HepG2 (cell line): ENCODE results near the gene VAMP3. TPM values are rescaled to one million over a fixed set of nuclear protein-coding genes. Genes with fewer than 3 reads are reported as not detected.

ENCODE experiments used
- ATAC-seq: fragments of 200-7000 bp; cut with Tn5 transposase; 3 replicates; pipeline ENCODE4 v1.9.1; 2020; ENCODE audit warnings: mild to moderate bottlenecking, moderate library complexity
- BruUV-seq: library from RNA; stranded (reverse); fragments of 400-500 nt; replicated peaks from 2 replicates; lab custom pipeline; 2021; lab: Mats Ljungman, UMichigan
- CTCF ChIA-PET: fragments of 300-600 bp; formaldehyde crosslinking; extraction: SDS; loops from one replicate; lab custom pipeline; 2021; ENCODE audit warnings: low total read pairs, inconsistent platforms, low intra/inter-chr PET ratio; lab: Yijun Ruan, JAX
- POLR2A ChIA-PET: fragments of 350-600 bp; sonication (Branson Sonifier 250); formaldehyde crosslinking; loops from one replicate; lab custom pipeline; 2020; ENCODE audit warnings: antibody characterized with exemption, inconsistent platforms; lab: Yijun Ruan, JAX
- DNase-seq: peaks from one replicate; pipeline ENCODE4 v3.0.0-alpha.2; 2015; ENCODE audit warnings: low spot score
- FAIRE-seq: peaks from 3 replicates; lab custom pipeline; 2011; peaks lifted over from hg19 to GRCh38; lab: Jason Lieb, UNC
- H2AFZ ChIP-seq: one replicate; pipeline ENCODE4 v1.6.1; 2011; ENCODE audit warnings: low read length, inconsistent platforms
- H3K27ac ChIP-seq: fragments of 300-600 bp; 3 replicates; pipeline ENCODE4 v1.8.0; 2011; ENCODE audit warnings: mixed run types, mild to moderate bottlenecking, mixed read lengths, low read length, inconsistent platforms; ENCODE audit not compliant: insufficient read depth; ENCODE audit errors: extremely low read length
- H3K27me3 ChIP-seq, 2 experiments: fragments of 200-600 bp in 1 of 2; 2 replicates in 1 of 2; 3 replicates in 1 of 2; pipeline versions ENCODE4 v1.6.0 to v1.8.0; 2011; ENCODE audit warnings: low read length in 2 of 2, mild to moderate bottlenecking in 2 of 2, moderate library complexity in 2 of 2, inconsistent platforms in 1 of 2; ENCODE audit not compliant: insufficient read depth in 2 of 2, control insufficient read depth in 1 of 2
- H3K36me3 ChIP-seq, 2 experiments: fragments of 200-600 bp in 1 of 2; replicated peaks in 1 of 2; 2 replicates in 1 of 2; 3 replicates in 1 of 2; pipeline versions ENCODE4 v1.5.1 to v1.8.0; 2011; ENCODE audit warnings: low read length in 2 of 2, inconsistent platforms in 1 of 2; ENCODE audit not compliant: insufficient read depth in 2 of 2, control insufficient read depth in 1 of 2
- H3K4me1 ChIP-seq: 2 replicates; pipeline ENCODE4 v1.5.1; 2012; ENCODE audit warnings: low read length, inconsistent platforms; ENCODE audit not compliant: insufficient read depth
- H3K4me2 ChIP-seq: 2 replicates; pipeline ENCODE4 v1.6.0; 2011; ENCODE audit warnings: low read depth, low read length, inconsistent platforms
- H3K4me3 ChIP-seq, 3 experiments: fragments of 200-600 bp in 1 of 3; sonication (generic), shearing (Covaris generic) in 1 of 3; replicated peaks in 1 of 3; 2 replicates each; pipeline ENCODE4 v1.5.1; 2011 to 2016; ENCODE audit warnings: low read length in 3 of 3, inconsistent platforms in 2 of 3, low read depth in 2 of 3, mild to moderate bottlenecking in 2 of 3, control low read depth in 1 of 3, mixed read lengths in 1 of 3; ENCODE audit not compliant: insufficient read depth in 1 of 3
- H3K79me2 ChIP-seq: one replicate; pipeline ENCODE4 v1.6.1; 2011; ENCODE audit warnings: low read length, inconsistent platforms; ENCODE audit not compliant: insufficient read depth
- H3K9ac ChIP-seq: 2 replicates; pipeline ENCODE4 v1.6.0; 2011; ENCODE audit warnings: mild to moderate bottlenecking, low read depth, low read length, inconsistent platforms; ENCODE audit not compliant: insufficient read depth
- H3K9me3 ChIP-seq: 2 replicates; pipeline ENCODE4 v1.5.1; 2012; ENCODE audit warnings: mild to moderate bottlenecking, low read length
- H4K20me1 ChIP-seq: 2 replicates; pipeline ENCODE4 v1.6.0; 2011; ENCODE audit warnings: inconsistent platforms, mild to moderate bottlenecking, low read length, moderate library complexity; ENCODE audit not compliant: insufficient read depth
- KLF6 ChIP-seq: IDR thresholded peaks from 2 replicates; pipeline ENCODE4 v1.8.0; 2016; ENCODE audit warnings: missing biosample characterization, missing genetic modification reagents
- NFIB ChIP-seq: sonication (generic); formaldehyde crosslinking; IDR thresholded peaks from 2 replicates; pipeline ENCODE4 v1.9.0; 2021; ENCODE audit warnings: missing genetic modification reagents, mild to moderate bottlenecking, borderline replicate concordance
- NFYC ChIP-seq: IDR thresholded peaks from 2 replicates; pipeline ENCODE4 v1.6.1; 2016; ENCODE audit warnings: missing genetic modification reagents, missing compliant biosample characterization
- SYNCRIP ChIP-seq: fragments of 200-400 bp; formaldehyde crosslinking; IDR thresholded peaks from 2 replicates; pipeline ENCODE4 v1.6.1; 2018; ENCODE audit warnings: mild to moderate bottlenecking, low read depth, low read length; ENCODE audit not compliant: insufficient read depth
- TOPORS ChIP-seq: sonication (generic); formaldehyde crosslinking; IDR thresholded peaks from 2 replicates; pipeline ENCODE4 v1.8.0; 2023; ENCODE audit warnings: mild to moderate bottlenecking, missing genetic modification reagents
- YEATS2 ChIP-seq: sonication (generic); formaldehyde crosslinking; IDR thresholded peaks from 2 replicates; pipeline ENCODE4 v1.4.0; 2020; ENCODE audit warnings: missing genetic modification reagents, borderline replicate concordance
- ZBTB3 ChIP-seq: sonication (generic); formaldehyde crosslinking; IDR thresholded peaks from 2 replicates; pipeline ENCODE4 v1.4.0; 2020; ENCODE audit warnings: low read depth, mild to moderate bottlenecking, moderate library complexity, missing genetic modification reagents, borderline replicate concordance
- ZNF546 ChIP-seq: sonication (generic); formaldehyde crosslinking; conservative IDR thresholded peaks from 2 replicates; pipeline ENCODE4 v1.8.1; 2023; ENCODE audit warnings: mild to moderate bottlenecking, missing genetic modification reagents
- ZNF547 ChIP-seq: sonication (generic); formaldehyde crosslinking; IDR thresholded peaks from 2 replicates; pipeline ENCODE4 v1.5.1; 2020; ENCODE audit warnings: mild to moderate bottlenecking, missing genetic modification reagents
- ZNF572 ChIP-seq: sonication (generic); formaldehyde crosslinking; IDR thresholded peaks from 2 replicates; pipeline ENCODE4 v1.5.1; 2020; ENCODE audit warnings: mild to moderate bottlenecking, missing genetic modification reagents
- ZNF749 ChIP-seq: sonication (generic); formaldehyde crosslinking; IDR thresholded peaks from 2 replicates; pipeline ENCODE4 v1.8.0; 2022; ENCODE audit warnings: mild to moderate bottlenecking, missing genetic modification reagents, moderate library complexity, borderline replicate concordance
- ZNF850 ChIP-seq: sonication (generic); formaldehyde crosslinking; conservative IDR thresholded peaks from 2 replicates; pipeline ENCODE4 v1.9.0; 2021; ENCODE audit warnings: mild to moderate bottlenecking, missing genetic modification reagents
- WGBS: methylation state at CpG from one replicate; pipeline ENCODE4 v1.1.6; 2017; ENCODE audit warnings: low lambda C conversion rate; 5-methylcytosine and 5-hydroxymethylcytosine counted together
- in situ Hi-C: cut with HindIII; loops from 2 replicates; pipeline ENCODE4 v1.10.0; 2017; ENCODE audit warnings: low pct_unique_long_range_greater_than_20kb; ENCODE audit not compliant: extremely low pct_ligation_motif_present
- intact Hi-C: fragments of 100-400 bp; cut with micrococcal nuclease; formaldehyde crosslinking; loops from one replicate; pipeline ENCODE4 v1.10.0; 2022; ENCODE audit not compliant: unreplicated experiment
- polyA plus RNA-seq, 8 experiments: library from polyadenylated mRNA; depleted of rRNA in 3 of 8; stranded (reverse) in 7 of 8; unstranded in 1 of 8; fragments of >200 nt; fragmentation: Illumina TruSeq in 4 of 8; extraction: Trizol in 4 of 8; gene quantifications; 2 replicates each; pipeline versions ENCODE4 v1.2.1 to v1.2.3, GENCODE V29; 2011 to 2016; ENCODE audit warnings: low read depth in 4 of 8, missing spikeins in 1 of 8, mixed read lengths in 1 of 8; ENCODE audit not compliant: insufficient read depth in 1 of 8
- total RNA-seq, 5 experiments: library from RNA; depleted of rRNA; stranded (reverse); fragments of >200 nt; fragmentation: Illumina TruSeq; extraction: Trizol; gene quantifications; 2 replicates each; pipeline ENCODE4 v1.2.3, GENCODE V29; 2016; ENCODE audit warnings: low read depth in 1 of 5
- TF ChIP-seq, protein P1 (sequence below): sonication (generic); formaldehyde crosslinking; conservative IDR thresholded peaks from 2 replicates; pipeline ENCODE4 v1.4.0; 2020; ENCODE audit warnings: missing genetic modification reagents
- TF ChIP-seq, protein P2 (sequence below): sonication (generic); formaldehyde crosslinking; IDR thresholded peaks from 2 replicates; pipeline ENCODE4 v1.8.1; 2023; ENCODE audit warnings: missing genetic modification reagents, mild to moderate bottlenecking, borderline replicate concordance
- TF ChIP-seq, protein P3 (sequence below): sonication (generic); formaldehyde crosslinking; IDR thresholded peaks from 2 replicates; pipeline ENCODE4 v1.9.0; 2022; ENCODE audit warnings: low read depth, missing genetic modification reagents

VAMP3 gene
- total and polyA plus RNA-seq, 2 of the 13 experiments (the other 11 are each of a cell fraction or from before 2014, with no cell fraction given), result 75.3 to 88.7 TPM

DNA sequence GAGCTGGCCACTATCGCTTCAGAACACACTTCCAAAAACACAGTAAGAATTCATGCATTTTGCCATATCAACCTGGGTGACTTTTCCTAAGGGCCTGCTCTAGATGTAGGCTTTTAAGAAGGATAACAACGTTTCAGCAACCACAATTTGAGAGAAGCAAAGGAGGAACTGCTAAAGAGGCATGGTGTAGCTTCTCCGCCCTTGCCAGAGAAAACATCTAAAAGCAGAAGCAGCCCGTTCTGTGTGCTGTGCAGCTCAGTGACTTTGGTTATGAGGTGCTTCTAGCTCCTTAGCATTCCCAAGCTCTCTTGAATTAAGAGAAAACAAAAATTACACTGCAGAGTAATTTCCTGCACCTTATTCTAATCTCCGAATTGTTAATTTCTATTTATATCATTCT lies 15.7 kb downstream of the VAMP3 start:
- H3K79me2 ChIP-seq, result no peaks in the 10 kb centered on the region
- no peak overlapping the region for H3K4me2 ChIP-seq
- intact Hi-C loops (no loop called here), in situ Hi-C loops (no loop called here)
- peaks cover 21% of the 10 kb centered on the region for H3K9me3 ChIP-seq
- ATAC-seq, result no peak
- H4K20me1 ChIP-seq, result no peaks in the 10 kb centered on the region
- BruUV-seq, result no TSS peak
- ChIA-PET CTCF (no interaction called here), POLR2A (no interaction called here)
- H2AFZ ChIP-seq, result no peak overlapping the region
- H3K36me3 ChIP-seq, result peaks cover 2 to 13% of the 10 kb centered on the region in 2 experiments; a peak in 2 of 5 replicates
- no peak for TF ChIP-seq ZNF572
- no peak overlapping the region for H3K27ac ChIP-seq
- no peaks in the 10 kb centered on the region for H3K27me3 ChIP-seq
- DNase-seq, result no peak
- 81% methylated on average over 5 of the region's 5 CpGs for WGBS
- no peak overlapping the region for H3K9ac ChIP-seq
- FAIRE-seq, result no peak
- H3K4me3 ChIP-seq, result no peak overlapping the region
- peaks cover 17% of the 10 kb centered on the region for H3K4me1 ChIP-seq

DNA sequence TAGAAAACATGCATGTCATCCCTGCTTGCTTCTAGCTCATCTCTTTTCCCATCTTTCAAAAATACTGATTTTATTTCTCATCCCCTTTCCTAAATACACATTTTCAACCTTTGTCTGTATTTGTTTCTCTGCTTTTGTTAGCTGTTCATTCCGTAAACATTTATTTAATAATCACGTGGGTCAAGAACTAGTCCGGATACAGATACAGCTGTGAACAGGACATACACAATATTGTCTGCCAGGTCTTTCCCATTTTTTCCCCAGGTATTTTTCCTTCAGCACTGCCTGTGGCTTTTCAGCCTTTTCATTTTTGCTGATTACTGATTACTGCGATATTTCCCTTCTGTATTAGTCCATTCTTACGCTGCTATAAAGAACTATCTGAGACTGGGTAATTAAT lies 18.7 kb downstream of the VAMP3 start:
- Histone ChIP-seq H4K20me1 (no peaks in the 10 kb centered on the region), H3K36me3 (peaks cover 2 to 13% of the 10 kb centered on the region in 2 experiments; a peak in 2 of 5 replicates), H3K9ac (no peak overlapping the region), H3K9me3 (peaks cover 21% of the 10 kb centered on the region), H3K27me3 (no peaks in the 10 kb centered on the region), H3K4me2 (no peak overlapping the region), H2AFZ (no peak overlapping the region), H3K4me3 (no peak overlapping the region), H3K4me1 (peaks cover 4% of the 10 kb centered on the region; the same call in 1 of the 2 replicates), H3K79me2 (no peaks in the 10 kb centered on the region), H3K27ac (no peak overlapping the region)
- POLR2A ChIA-PET, result no interaction called here
- CTCF ChIA-PET, result no interaction called here
- no peak for DNase-seq
- WGBS, result 66% methylated on average over 5 of the region's 5 CpGs
- BruUV-seq, result no TSS peak
- intact Hi-C loops (no loop called here), in situ Hi-C loops (no loop called here)
- FAIRE-seq, result no peak
- no peak for ATAC-seq
- TF ChIP-seq ZNF749 (CRISPR knock-in tag) (no peak), ZNF546 (no peak), KLF6 (CRISPR knock-in tag) (no peak), TOPORS (no peak), NFIB (CRISPR knock-in tag) (no peak), SYNCRIP (no peak), ZNF547 (CRISPR knock-in tag) (no peak), NFYC (CRISPR knock-in tag) (no peak), ZNF850 (CRISPR knock-in tag) (no peak), ZBTB3 (CRISPR knock-in tag) (no peak), YEATS2 (CRISPR knock-in tag) (no peak)
- TF ChIP-seq, protein P1, sequence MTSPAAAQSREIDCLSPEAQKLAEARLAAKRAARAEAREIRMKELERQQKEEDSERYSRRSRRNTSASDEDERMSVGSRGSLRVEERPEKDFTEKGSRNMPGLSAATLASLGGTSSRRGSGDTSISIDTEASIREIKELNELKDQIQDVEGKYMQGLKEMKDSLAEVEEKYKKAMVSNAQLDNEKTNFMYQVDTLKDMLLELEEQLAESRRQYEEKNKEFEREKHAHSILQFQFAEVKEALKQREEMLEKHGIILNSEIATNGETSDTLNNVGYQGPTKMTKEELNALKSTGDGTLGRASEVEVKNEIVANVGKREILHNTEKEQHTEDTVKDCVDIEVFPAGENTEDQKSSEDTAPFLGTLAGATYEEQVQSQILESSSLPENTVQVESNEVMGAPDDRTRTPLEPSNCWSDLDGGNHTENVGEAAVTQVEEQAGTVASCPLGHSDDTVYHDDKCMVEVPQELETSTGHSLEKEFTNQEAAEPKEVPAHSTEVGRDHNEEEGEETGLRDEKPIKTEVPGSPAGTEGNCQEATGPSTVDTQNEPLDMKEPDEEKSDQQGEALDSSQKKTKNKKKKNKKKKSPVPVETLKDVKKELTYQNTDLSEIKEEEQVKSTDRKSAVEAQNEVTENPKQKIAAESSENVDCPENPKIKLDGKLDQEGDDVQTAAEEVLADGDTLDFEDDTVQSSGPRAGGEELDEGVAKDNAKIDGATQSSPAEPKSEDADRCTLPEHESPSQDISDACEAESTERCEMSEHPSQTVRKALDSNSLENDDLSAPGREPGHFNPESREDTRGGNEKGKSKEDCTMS (CRISPR knock-in tag), result no peak
- TF ChIP-seq, protein P2, sequence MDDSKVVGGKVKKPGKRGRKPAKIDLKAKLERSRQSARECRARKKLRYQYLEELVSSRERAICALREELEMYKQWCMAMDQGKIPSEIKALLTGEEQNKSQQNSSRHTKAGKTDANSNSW (CRISPR knock-in tag), result no peak
- TF ChIP-seq, protein P3, sequence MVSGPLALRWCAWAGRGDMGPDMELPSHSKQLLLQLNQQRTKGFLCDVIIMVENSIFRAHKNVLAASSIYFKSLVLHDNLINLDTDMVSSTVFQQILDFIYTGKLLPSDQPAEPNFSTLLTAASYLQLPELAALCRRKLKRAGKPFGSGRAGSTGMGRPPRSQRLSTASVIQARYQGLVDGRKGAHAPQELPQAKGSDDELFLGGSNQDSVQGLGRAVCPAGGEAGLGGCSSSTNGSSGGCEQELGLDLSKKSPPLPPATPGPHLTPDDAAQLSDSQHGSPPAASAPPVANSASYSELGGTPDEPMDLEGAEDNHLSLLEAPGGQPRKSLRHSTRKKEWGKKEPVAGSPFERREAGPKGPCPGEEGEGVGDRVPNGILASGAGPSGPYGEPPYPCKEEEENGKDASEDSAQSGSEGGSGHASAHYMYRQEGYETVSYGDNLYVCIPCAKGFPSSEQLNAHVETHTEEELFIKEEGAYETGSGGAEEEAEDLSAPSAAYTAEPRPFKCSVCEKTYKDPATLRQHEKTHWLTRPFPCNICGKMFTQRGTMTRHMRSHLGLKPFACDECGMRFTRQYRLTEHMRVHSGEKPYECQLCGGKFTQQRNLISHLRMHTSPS (CRISPR knock-in tag), result no peak
